EL (cell line): ENCODE results near the gene HAP1.
"Not testable (repeated sequence)": the region's sequence is repeated elsewhere in the genome, so short reads cannot be mapped to it uniquely, and the experiment has no call there.

Experiments used
- DNase-seq: peaks from one replicate; pipeline ENCODE4 v3.0.0-alpha.2; 2016

Gene HAP1

GRCh38 chr17:41724476-41725050 is 9.9 kb downstream of the HAP1 start:
- no peak for DNase-seq

GRCh38 chr17:41723801-41724475 is 10.5 kb downstream of the HAP1 start:
- no peak for DNase-seq

- no peak for DNase-seq
Observed at GRCh38 chr17:41722231-41722630, 12.2 kb downstream of the HAP1 start.

GRCh38 chr17:41718287-41718645 is 16.2 kb downstream of the HAP1 start:
- DNase-seq: no peak

GRCh38 chr17:41717408-41718286 is 16.8 kb downstream of the HAP1 start:
- peak; percentile 62 for DNase-seq

- no peak for DNase-seq
Observed at GRCh38 chr17:41711669-41712400, 22.6 kb downstream of the HAP1 start, which contains the start of gene GAST. Gene GAST (plus strand): TSS chr17:41712331. CDS start chr17:41715437, 3,106 bp downstream.

GRCh38 chr17:41710472-41711090 is 23.9 kb downstream of the HAP1 start:
- DNase-seq: peak; percentile 44

GRCh38 chr17:41707803-41708669 is 26.4 kb downstream of the HAP1 start:
- no peak for DNase-seq

- DNase-seq: peak; percentile 59
Observed at GRCh38 chr17:41705271-41705991, 29.0 kb downstream of the HAP1 start.

- DNase-seq: no peak
Observed at GRCh38 chr17:41702712-41703111, 31.7 kb downstream of the HAP1 start.

- not testable (repeated sequence) for DNase-seq
Observed at GRCh38 chr17:41700843-41701242, 33.6 kb downstream of the HAP1 start.

GRCh38 chr17:41697122-41697962 is 37.1 kb downstream of the HAP1 start:
- DNase-seq: peak; percentile 31

- peak; percentile 79 for DNase-seq
Observed at GRCh38 chr17:41695954-41696757, 38.3 kb downstream of the HAP1 start.

GRCh38 chr17:41695134-41695661 is 39.2 kb downstream of the HAP1 start:
- DNase-seq: no peak

GRCh38 chr17:41692722-41693521 is 41.5 kb downstream of the HAP1 start:
- peak; percentile 32 for DNase-seq

- no peak for DNase-seq
Observed at GRCh38 chr17:41691031-41691777, 43.2 kb downstream of the HAP1 start.

GRCh38 chr17:41690497-41690896 is 43.9 kb downstream of the HAP1 start:
- no peak for DNase-seq
